Hematopoietic multipotent progenitor cell treated with erythropoietin and hydrocortisone succinate and interleukin-3 and kit ligand, for 15 days (in vitro differentiated cells): ENCODE results near the gene TSPAN18.
"Not testable (repeated sequence)": the region's sequence is repeated elsewhere in the genome, so short reads cannot be mapped to it uniquely, and the experiment has no call there.

Experiments
- DNase-seq: peaks from one replicate; pipeline ENCODE4 v3.0.0-alpha.2; 2015; ENCODE audit warnings: low spot score

TSPAN18 gene

DNA sequence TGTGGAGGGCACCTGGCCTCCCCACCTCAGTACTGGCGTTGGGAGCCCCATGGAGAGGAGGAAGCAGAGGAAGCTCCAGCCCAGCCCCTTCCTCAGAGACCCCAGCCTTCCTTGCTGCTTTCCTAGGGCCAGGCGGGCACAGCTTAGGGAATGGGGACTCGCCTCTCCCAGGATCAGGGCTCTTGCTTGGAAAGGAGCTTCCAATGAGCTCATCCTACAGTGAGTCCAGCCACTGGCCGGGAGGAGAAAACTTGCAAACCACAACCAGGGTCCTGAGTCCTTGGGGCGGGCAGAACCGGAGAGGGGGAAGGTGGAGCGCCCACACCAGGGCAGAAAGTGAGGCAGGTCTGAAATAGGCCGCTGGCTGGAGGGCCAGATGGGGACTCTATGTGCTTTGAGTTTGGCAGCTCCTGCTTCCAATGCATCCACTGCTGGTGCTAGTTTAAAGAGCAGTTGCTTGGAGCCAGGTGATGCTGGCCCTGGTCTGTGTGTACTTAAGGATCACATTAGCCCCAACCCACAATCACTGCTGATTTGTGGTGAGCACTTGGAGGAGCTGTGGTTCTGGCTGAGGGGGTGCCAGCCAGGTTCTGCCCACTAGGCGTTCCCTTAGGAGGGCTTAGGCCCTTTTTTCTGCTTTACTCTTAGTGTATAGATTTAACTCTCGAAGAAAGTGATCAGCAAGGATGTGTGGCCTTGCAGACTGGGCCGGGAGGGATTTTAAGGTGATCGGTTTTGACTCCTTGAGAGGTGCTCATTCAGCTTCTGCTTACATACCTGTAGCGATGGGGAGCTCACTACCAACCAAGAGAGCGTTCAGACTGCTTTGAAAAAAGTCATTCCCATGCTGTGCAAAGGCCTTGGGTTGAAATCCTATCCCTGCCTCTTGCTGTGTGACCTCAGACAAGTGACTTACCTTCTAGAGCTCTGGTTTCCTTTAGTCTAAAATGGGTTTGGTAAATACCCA lies 142.0 kb downstream of the TSPAN18 start:
- no peak for DNase-seq

DNA sequence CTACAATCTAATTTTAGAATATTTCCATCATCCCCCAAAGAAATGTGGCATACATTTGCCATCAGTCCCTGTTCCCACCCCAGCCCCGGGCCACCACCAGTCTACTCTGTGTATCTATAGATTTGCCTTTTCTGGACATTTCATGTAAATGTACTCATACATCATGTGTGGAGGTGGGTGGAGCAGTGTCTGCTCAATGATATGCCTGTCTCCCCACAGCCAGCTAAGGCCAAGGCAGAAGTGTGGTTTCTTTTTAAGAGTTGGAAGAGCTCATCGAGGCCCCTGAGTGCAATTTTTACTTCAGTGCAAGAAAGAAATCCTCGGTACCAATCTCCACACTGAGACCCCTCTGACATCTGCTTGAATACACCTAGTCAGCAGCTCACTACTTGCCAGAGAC lies 143.4 kb downstream of the TSPAN18 start:
- DNase-seq: no peak

DNA sequence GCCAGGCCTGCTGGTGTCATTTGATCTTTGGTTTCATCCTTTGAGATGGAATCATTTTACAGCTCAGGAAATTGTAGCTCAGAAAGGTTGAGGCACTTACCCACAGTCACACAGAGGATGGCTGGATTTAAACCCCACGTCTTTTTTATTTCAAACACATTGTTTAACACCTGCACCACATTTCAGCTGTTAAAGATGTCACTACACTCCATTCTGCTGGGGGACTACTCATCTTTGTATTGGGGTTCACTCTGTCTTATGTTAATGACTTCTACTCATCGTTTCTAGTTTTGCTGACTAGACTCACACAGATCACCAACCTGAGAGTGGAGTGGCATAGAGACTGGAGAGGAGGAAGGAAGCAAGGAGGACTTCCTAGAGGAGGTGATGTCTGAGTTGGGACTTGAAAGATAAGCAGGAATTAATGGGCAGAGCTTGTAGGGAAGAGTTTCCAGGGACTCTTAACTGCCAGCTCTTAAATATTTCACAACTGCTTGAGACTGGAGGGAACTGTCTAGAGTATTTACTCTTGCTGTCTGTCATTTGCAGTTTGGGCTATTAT lies 143.9 kb downstream of the TSPAN18 start:
- DNase-seq: no peak

DNA sequence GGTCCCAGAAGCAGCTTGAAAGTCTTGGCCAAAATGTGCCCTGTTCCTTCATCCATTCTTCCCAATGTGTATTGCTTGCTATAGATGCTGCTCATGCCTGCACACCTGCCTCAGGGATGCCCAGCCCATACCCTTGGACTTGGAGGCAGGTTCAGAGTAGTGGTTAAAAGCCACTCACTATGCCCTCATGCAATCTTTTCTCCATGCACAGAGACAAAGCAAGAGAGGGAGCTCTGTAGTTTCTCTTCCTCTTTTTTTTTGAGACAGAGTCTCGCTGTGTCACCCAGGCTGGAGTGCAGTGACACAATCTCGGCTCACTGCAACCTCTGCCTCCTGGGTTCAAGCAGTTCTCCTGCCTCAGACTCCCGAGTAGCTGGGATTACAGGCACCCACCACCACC lies 144.9 kb downstream of the TSPAN18 start:
- not testable (repeated sequence) for DNase-seq

DNA sequence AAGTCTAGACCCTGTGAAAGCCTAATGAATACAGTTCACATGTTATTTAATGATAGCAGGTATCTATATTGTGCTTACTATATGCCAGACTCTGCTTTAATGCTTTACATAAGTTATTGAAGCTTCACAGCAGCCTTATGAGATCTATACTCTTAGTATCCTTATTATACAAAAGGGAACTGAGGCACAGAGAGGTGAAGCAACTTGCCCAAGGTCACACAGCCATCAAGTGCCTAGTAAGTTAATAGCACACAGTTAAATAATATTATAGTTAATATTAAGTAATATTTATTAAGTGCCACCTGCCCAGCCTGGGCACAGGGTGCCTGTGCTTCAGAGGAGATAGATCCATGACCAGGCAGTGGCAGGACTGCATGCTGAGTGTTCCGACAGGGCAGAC lies 145.8 kb downstream of the TSPAN18 start:
- DNase-seq: no peak

DNA sequence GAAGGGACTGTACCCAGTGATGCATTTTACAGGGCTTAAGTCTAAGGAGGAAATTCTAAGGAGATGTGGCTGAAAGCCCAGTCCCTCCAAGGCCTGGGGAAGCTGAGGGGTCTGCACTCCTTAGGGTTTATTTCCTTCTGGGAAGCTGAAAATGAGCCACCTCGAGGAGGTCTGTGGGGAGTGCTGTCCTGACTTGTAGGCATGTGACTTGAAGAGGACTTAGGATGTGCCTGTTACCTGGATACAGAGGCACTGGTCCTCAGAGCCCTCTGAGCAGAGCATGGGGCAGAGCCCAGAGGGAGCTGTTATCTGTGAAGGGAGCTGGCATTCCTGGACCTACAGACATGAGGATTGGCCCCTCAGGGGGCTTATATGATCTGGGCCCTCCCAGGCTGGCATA lies 146.8 kb downstream of the TSPAN18 start:
- no peak for DNase-seq

DNA sequence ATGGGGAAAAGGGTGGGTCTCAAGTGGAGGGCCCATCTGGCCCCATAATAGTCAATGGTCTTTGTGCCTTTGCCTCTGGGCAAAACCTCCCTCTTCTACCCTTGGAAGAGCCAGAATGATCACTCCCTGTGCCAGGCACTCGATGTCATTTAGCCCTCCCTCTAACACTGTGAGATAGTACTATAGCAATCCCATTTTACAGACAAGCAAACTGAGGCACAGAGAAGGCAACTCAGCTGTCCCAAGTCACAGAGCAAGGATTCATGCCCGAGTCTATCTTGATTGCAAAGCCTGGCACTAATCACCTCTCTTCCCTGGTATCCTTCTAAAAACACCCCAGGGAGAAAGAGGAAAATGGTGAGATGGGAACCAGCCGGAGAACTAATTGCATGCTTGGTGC lies 147.5 kb downstream of the TSPAN18 start:
- no peak for DNase-seq

DNA sequence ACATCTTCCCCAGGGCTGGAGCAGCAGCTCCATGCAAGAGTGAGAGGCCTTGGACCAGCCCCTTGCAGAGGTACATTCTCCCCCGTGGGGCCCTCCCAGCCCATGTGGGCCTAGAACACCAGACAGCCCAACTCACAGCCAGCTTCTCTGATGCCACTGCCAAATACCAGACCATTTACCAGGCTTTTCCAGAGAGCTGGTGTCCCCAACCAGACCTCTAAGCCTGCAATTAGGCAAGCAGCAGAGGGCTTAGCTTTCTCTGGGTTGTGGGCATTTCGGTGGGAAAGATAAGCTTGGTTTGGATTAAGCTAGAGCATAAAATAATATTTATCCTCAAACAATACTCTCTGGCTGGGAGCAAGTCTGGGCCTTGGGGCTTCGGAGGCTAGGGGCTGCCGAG lies 148.3 kb downstream of the TSPAN18 start:
- no peak for DNase-seq

DNA sequence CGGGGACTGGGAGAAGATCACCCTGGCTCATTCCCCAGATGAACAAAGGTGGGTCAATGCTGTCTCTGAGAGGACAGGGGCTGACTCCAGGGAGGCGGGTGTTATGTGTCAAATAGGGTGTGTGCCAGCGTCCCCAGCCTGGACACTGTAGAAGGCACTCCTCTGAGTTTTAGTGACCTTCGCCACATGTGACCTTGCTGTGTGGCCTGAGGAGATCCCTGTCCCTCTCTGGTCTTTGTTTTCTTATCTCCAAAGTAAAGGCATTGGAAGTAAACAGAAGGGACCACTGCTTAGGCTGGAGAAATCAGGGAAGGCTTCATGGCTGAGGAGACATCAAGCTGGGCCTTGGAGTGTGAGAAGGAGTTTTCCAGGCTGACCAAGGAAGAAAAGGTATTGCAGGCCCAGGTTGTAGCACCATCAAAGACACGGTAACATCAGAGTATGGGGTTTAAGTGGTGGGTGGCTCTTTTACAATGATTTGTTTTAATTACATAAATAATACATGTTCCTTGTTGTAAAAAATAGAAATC lies 149.5 kb downstream of the TSPAN18 start:
- no peak for DNase-seq

DNA sequence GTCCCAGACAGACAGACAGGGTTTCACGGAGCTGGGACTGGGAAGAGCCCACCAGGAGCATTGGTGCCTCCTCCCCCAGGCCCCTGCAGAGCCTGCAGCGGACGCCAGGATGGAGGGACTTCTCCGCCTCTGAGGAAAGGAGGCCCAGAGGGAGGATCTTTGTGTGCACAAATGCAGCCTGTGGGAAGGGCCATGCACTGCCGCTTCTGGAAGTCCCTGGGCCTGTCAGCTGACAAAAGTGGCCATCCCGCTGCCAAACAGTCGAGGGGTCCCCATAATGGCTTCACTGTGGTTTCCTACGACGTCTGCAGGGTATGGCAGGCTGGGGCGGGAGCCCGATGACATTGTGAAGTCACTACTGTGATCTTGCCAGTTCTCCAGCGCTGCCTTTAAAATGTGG lies 150.1 kb downstream of the TSPAN18 start:
- no peak for DNase-seq

DNA sequence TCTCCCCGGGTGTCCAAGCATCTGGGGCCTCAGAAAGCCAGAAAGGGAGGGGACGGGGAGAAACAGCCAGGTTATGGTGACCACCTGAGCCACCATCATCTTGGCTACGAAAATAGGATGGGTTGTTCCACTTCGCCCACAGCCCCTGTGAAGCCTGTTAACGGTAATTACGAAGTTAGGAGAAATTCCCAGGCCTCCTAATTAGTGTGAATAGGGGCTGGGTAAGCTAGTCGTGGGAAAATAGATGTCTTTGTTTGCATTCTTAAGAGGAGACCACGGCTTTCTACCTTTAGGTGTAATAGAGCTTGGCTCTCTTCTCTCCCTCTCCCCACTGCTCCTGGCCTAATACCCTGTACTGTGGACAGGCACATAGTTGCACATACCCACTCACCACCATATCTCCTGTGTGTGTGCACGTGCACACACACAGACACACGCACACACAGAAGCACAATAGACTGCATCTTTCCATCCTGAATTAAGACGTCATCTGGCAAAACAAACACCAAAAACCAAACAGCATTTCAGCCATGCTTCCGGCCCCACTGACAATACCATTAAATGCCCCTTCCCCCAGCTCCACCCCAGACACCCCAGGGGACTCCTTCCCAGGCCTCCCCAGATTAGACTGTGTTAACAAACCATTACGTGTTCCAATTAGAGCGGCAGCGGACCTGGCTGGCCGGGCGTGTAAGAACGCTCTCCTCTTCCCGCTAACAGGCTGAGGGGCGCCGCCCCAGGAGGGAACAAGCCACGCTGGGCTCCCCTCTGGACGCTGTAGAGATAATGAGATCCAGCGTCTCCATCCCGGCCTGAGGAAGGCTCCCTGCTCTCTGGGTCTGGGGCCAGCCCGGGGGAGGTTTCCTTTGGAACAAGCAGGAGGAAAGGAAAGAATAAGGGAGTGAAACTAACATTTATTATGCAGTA lies 151.1 kb downstream of the TSPAN18 start:
- DNase-seq: no peak

DNA sequence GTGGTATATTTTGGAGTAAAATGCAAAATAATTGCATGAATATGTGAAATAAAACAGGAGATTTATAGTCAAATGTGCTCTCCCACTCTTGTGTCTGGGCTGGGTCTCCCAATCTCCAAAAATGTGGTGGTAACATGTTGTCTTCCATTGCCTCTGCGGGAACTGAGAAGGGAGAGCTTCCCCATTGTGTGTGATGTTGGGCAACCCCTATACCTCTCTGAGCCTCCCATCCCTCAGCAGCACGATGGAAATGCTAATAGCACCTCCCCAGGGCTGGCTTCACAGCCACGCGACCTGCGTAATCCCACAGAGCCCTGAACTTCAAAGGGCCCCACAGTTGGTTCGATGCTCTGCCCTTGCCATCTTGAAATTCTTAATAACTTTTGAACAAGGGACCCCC lies 151.9 kb downstream of the TSPAN18 start:
- no peak for DNase-seq

DNA sequence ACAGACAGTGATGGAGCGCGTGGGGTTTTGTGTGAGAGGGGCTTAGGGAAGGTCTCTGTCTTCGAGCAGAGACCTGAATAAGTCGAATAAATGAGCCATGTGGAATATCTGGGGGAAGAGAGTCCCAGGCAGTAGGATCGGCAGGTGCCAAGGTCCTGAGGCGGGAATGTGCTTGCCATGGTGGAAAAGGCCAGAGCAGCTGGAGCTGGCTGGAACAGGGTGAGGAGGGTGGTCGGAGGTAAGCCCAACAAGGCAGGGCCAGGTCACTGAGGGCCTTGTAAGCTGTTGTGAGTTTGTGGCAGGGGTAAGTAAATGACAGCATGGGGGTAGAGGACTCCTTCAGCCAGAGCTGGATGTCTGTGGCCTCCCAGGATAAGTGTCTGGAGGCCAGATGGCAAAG lies 152.7 kb downstream of the TSPAN18 start:
- no peak for DNase-seq

DNA sequence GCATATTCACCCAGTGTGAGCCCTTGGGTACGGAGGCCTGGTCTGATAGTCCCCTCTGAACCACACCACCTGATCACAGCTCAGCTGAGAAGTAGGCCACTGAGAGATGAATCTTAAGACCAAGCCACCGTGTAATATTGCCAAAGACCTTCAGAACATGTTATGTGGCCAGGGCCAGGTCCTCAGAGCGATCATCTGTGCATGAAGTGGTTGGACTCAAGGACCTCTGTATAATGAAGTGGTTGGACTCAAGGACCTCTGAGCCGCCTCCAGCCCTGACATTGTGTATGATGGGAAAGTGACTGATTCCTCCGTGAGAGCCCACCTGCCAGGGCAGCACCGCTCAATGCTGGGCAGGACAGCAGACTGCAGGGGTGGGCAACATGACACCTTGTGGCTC lies 153.7 kb downstream of the TSPAN18 start:
- no peak for DNase-seq

DNA sequence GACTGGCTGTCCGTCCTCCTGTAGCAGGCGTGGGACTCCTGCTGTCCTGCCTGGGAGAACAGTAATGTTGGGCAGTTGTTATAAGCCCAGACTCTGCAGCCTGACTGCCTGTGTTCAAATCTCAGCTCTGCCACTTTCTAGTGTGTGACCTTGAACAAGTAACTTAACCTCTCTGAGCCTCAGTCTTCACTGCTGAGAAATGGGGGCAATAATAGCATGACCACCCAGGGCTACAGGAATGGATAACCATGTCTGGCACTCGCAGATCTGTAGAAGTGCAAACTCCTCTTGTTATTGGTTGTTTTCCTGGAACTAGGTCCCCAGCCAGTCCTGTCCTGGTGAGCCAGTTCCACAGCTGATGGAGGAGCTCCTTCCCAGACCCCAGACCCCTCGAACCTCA lies 154.2 kb downstream of the TSPAN18 start:
- no peak for DNase-seq

DNA sequence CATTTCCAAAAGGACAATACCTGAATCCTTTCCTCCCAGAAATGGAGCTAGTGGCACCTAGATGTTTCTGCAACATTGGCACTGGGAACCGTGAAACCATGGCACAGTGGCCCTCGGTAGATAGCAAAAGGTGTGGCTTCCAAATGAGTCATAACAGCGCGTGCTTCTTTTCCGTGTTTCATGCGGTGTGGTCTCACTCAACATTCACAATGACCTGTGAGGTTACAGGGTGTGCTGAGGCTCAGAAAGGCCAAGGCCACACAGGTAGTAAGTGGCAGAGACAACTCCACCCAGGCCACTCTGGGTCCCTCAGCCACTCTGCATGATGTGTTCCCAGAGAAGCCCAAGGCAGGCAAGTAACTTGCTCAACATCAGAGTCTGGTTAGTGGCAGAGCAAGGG lies 156.5 kb downstream of the TSPAN18 start:
- no peak for DNase-seq

DNA sequence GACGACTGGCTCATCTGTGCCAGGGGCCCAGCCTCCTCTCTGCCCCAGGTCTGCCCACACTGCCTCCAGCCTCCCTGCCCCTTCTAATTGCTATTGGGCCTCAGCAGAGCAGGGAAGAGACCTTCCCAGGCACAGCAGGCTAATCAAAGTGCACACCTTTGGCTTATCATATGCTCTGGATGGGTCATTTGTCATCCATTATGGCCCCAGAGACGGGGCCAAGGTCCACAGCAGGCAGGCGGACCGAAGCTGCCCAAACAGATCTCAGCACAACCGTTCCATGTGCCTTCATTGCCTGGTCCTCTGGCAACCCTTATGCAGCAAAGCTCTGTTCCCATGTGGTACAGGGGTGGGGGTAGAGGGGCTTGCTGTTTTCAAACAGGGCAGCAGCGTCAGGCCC lies 157.3 kb downstream of the TSPAN18 start:
- no peak for DNase-seq

DNA sequence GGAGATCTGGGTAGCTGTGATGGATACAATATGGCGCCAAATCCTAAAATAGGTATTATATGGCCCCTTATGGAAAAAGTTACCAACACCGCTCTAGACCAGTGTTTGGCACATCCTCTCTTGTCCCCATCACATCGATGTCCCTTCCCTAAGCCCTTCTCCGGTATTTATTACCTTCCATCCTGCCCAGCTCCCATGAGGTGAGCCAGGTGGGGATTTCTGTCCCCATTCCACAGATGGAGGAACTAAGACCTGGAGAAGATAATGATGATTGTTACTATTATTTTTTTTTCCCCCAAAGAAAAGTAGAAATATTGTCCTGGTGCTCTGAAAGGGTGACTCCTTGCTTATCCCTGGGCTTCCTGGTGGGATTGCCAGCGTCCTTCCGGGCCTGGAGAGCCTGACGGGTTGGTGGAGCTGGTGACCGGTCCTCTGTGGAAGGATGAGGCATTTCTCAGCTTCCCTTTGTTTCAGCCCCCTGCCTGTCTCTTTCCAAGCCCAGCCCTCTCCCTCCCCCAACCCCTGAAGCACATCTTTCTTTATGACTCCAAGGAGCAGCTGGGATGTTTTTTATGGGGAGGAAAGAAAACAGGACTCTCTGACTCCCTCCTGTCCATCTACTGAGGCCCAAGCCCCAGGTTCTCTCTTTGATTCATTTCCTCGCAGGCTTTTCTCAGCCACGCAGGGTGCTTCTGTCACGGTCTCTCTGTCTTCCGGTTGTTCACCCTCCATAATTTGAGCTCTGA lies 158.5 kb downstream of the TSPAN18 start:
- no peak for DNase-seq

DNA sequence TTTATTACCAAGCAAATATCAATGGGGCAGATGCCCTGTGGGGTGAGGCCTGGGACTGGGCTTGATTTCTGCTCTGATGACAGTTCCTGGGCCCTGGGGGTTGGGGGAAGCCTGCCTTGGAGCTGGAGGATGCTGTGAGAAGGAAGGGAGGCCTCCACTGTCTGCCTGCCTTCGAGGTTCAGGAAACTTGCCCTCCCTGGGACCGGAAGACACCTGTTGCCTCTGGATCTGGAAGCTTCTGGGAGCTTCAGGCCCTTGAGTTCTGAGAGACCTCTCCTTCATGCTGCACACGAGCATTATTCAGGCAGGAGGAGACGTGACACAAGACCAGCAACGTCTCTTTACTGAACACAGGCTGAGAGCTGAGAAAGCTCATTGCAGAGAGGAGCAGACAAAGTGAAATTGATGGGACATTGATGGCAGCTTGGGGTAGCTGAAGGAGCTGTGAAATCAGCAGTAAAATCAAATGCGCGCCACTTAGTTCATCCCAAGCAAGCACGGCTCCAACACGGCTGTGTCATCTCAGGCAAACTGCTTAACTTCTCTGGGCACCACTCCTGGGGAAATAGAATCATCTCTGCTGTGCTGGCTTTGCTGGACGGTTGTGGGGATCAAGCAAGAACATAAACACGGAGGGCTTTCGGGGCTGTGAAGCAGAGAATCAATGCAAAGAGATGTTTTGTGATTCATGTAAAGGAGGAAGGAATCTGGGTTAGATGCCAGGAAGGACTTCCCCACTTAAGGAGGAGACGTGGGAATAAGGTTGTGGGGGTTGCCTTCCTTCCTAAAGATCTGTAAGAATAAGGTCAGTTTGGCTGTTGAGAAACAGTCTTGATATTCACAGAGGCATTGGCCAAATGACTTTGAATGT lies 159.4 kb downstream of the TSPAN18 start:
- no peak for DNase-seq

DNA sequence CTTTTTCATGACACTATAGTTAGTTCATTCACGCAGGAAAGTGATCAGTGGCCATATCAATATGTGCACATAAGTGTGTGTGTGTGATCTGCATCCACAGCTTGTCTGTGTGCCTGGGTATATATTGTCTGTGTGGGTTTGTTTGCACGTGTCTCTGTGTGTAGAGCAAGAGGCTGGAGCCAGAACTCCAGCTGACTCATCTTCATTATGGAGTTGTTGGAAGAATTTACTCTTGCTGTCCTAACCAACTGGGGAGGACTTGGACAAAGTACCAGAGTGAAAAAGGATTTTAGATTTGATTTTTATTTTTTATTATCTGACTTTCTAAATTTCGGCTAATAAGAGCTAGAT lies 160.0 kb downstream of the TSPAN18 start:
- DNase-seq: no peak

DNA sequence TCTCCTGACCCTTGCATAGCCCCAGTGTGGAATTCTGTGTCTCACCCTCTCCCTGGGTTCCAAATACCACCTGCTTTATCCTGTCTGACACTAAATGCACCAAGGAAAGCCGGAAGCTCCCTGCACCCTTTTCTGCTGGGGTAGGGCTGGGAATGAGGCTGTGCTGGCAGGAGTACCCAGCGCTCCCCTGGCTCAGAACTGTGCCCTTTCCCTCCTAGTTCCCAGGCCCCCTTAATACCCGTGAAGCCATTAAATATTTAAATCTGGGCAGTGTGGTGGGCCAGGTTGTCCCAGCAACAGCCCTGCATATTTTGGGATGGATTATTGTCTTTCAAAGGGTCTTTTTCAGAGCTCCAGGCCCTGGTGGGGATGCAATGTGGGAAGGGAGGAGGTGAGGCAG lies 160.9 kb downstream of the TSPAN18 start:
- DNase-seq: no peak
